ENCODE results near the gene QARS1.

DNA sequence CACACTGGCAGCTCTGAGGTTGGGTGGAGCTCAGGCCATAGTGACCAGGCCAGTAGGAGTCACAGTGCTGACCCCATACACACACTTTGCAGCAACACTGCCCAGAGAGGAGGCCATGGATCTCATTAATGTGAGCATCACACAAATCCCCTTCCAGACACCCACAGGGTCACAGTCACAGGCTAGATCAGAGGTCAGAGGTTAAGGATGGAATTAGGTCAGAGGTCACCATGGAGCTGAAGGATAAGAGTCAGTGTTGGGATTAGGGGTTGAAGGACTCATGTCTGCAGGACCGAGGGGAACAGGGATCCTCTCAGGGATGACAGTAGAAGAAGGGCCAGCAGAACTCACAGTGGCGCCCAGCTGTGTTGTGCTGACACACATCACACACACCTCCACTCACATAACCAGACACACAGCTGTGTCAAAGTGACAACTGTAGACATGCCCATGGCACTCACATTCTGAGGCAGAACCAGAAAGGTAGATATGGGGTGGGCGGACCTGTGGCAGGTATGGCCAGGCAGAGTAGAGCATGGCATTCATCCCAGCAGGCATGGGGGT is 48.9 kb upstream of the QARS1 start:
- TF ChIP-seq, protein P1, sequence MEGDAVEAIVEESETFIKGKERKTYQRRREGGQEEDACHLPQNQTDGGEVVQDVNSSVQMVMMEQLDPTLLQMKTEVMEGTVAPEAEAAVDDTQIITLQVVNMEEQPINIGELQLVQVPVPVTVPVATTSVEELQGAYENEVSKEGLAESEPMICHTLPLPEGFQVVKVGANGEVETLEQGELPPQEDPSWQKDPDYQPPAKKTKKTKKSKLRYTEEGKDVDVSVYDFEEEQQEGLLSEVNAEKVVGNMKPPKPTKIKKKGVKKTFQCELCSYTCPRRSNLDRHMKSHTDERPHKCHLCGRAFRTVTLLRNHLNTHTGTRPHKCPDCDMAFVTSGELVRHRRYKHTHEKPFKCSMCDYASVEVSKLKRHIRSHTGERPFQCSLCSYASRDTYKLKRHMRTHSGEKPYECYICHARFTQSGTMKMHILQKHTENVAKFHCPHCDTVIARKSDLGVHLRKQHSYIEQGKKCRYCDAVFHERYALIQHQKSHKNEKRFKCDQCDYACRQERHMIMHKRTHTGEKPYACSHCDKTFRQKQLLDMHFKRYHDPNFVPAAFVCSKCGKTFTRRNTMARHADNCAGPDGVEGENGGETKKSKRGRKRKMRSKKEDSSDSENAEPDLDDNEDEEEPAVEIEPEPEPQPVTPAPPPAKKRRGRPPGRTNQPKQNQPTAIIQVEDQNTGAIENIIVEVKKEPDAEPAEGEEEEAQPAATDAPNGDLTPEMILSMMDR (IDR thresholded peaks at IDR 0.05; ENCODE audit: control extremely low read depth in 1 of 3, insufficient read depth in 1 of 3, low read depth in 1 of 3, low read length in 3 of 3) = no peak
- no peak for TF ChIP-seq GABPA (IDR thresholded peaks at IDR 0.05; ENCODE audit: borderline replicate concordance, insufficient read depth, low read length)
- TF ChIP-seq PHF8 (conservative IDR thresholded peaks at IDR 0.05; ENCODE audit: low read depth, low read length) = no peak
- no peak for TF ChIP-seq CHD7 (IDR thresholded peaks at IDR 0.05; ENCODE audit: insufficient replicate concordance, low read length)
- TF ChIP-seq POLR2A (IDR thresholded peaks at IDR 0.05; ENCODE audit: control extremely low read depth in 1 of 2, low read depth in 2 of 2, low read length in 2 of 2) = no peak
- no peak for TF ChIP-seq TBP (IDR thresholded peaks at IDR 0.05; ENCODE audit: low read depth, low read length)
- TF ChIP-seq JUND (IDR thresholded peaks at IDR 0.05; ENCODE audit: low read length) = no peak
- TF ChIP-seq EZH2 (IDR thresholded peaks at IDR 0.05; ENCODE audit: low read depth, low read length, severe bottlenecking) = no peak
- no peak for TF ChIP-seq BRCA1 (IDR thresholded peaks at IDR 0.05; ENCODE audit: low read depth, low read length)
- no peak for TF ChIP-seq BACH1 (IDR thresholded peaks at IDR 0.05; ENCODE audit: low read length)
- no peak for TF ChIP-seq EP300 (IDR thresholded peaks at IDR 0.05; ENCODE audit: borderline replicate concordance in 1 of 2, low read depth in 2 of 2, low read length in 2 of 2)
- no peak for TF ChIP-seq TEAD4 (IDR thresholded peaks at IDR 0.05; ENCODE audit: low read depth, low read length)

Data from H1 (cell line).